ENCODE measurements around the gene SLC25A31.

The SLC25A31 gene

GRCh38 chr4:127782275-127783025 lies 52.2 kb downstream of the SLC25A31 start, which contains the start of gene HSPA4L:
Gene HSPA4L (plus strand): TSS chr4:127782322. CDS start chr4:127782551, 229 bp downstream.
- Histone ChIP-seq H3K27ac (peak within 1 kb of the TSS; percentile 21), H3K27me3 (replicated peaks) (no peaks in the 10 kb centered on the region), H3K4me3 (ENCODE audit: low read depth, low read length) (peak within 1 kb of the TSS; percentile 76), H3K36me3 (replicated peaks) (no peaks in the 10 kb centered on the region)
- TF ChIP-seq CTCF (IDR thresholded peaks at IDR 0.05; ENCODE audit: low read depth, low read length, missing control alignments) = peak; percentile 22
- in situ Hi-C loops (cut with HindIII; ENCODE audit: low pct_ligation_motif_present, low sequenced_read_pairs) = no loop called here
- peak; percentile 44 for DNase-seq

- Histone ChIP-seq H3K27me3 (replicated peaks) (no peaks in the 10 kb centered on the region), H3K27ac (no peak overlapping the region), H3K4me3 (ENCODE audit: low read depth, low read length) (peak overlapping the region; percentile 76), H3K36me3 (replicated peaks) (no peaks in the 10 kb centered on the region)
- DNase-seq = peak; percentile 54
- no peak for TF ChIP-seq CTCF (IDR thresholded peaks at IDR 0.05; ENCODE audit: low read depth, low read length, missing control alignments)
- in situ Hi-C loops (cut with HindIII; ENCODE audit: low pct_ligation_motif_present, low sequenced_read_pairs) = no loop called here
These were observed 53.0 kb downstream of the SLC25A31 start for GRCh38 chr4:127783026-127783769.

- no peak overlapping the region for H3K4me3 ChIP-seq (ENCODE audit: low read depth, low read length)
- no peak for DNase-seq
- H3K27me3 ChIP-seq (replicated peaks) = no peaks in the 10 kb centered on the region
- H3K36me3 ChIP-seq (replicated peaks) = no peaks in the 10 kb centered on the region
- in situ Hi-C loops (cut with HindIII; ENCODE audit: low pct_ligation_motif_present, low sequenced_read_pairs) = no loop called here
- no peak for TF ChIP-seq CTCF (IDR thresholded peaks at IDR 0.05; ENCODE audit: low read depth, low read length, missing control alignments)
- H3K27ac ChIP-seq = no peak overlapping the region
These were observed 54.0 kb downstream of the SLC25A31 start for GRCh38 chr4:127783955-127784770.

GRCh38 chr4:127788517-127788916 lies 58.3 kb downstream of the SLC25A31 start:
- no peak overlapping the region for H3K4me3 ChIP-seq (ENCODE audit: low read depth, low read length)

GRCh38 chr4:127791391-127791790 lies 61.2 kb downstream of the SLC25A31 start:
- no peak for DNase-seq
- no peaks in the 10 kb centered on the region for H3K27me3 ChIP-seq (replicated peaks)
- in situ Hi-C loops (cut with HindIII; ENCODE audit: low pct_ligation_motif_present, low sequenced_read_pairs) = no loop called here
- H3K27ac ChIP-seq = no peak overlapping the region
- H3K36me3 ChIP-seq (replicated peaks) = no peaks in the 10 kb centered on the region
- no peak for TF ChIP-seq CTCF (IDR thresholded peaks at IDR 0.05; ENCODE audit: low read depth, low read length, missing control alignments)
- no peak overlapping the region for H3K4me3 ChIP-seq (ENCODE audit: low read depth, low read length)

More at GRCh38 chr4:127788517-127788916, 58.3 kb downstream of the SLC25A31 start:
- DNase-seq = no peak
- H3K27ac ChIP-seq = no peak overlapping the region
- in situ Hi-C loops (cut with HindIII; ENCODE audit: low pct_ligation_motif_present, low sequenced_read_pairs) = no loop called here
- TF ChIP-seq CTCF (IDR thresholded peaks at IDR 0.05; ENCODE audit: low read depth, low read length, missing control alignments) = peak; percentile 37
- H3K36me3 ChIP-seq (replicated peaks) = no peaks in the 10 kb centered on the region
- no peaks in the 10 kb centered on the region for H3K27me3 ChIP-seq (replicated peaks)

All from brain microvascular endothelial cell (primary cell).